ENCODE data around the gene FTCD. TPM values are rescaled to one million over a fixed set of nuclear protein-coding genes. Genes with fewer than 3 reads are reported as not detected.

The FTCD gene
- total and polyA plus RNA-seq, 9 of the 15 experiments (the other 6 are each of a cell fraction or from before 2014, with no cell fraction given), result 0.11 to 1.6 (median 0.67) TPM; not detected in 5

DNA sequence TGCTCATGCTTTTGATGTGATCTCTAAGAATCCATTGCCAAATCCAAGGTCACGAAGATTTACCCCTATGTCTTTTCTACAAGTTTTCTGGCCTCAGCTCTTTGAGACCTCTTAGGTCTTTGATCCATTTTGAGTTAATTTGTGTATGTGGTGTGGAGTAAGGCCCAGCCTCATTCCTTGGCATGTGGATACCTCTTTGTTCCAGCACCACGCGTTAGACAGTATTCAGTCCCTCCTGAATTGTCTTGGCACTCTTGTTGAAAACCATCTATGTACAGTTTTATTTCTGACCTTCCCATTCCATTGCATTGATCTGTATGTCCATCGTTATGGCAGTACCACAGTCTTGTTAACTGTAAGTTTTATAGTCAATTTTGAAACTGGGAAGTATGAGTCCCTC lies 8.0 kb upstream of the FTCD start:
- intact Hi-C loops (cut with micrococcal nuclease), result no loop called here
- no peaks in the 10 kb centered on the region; the same call in 1 of the 2 replicates for H4K20me1 ChIP-seq (replicated peaks; ENCODE audit: control insufficient read depth, insufficient read depth, low read length)
- peaks cover 0 to 21% of the 10 kb centered on the region in 2 experiments; a peak in 1 of 5 replicates for H3K4me1 ChIP-seq (replicated peaks in 1 of 2; ENCODE audit: control insufficient read depth in 2 of 2, insufficient read depth in 2 of 2, low read length in 2 of 2)
- peak; percentile 29 for FAIRE-seq
- H3K79me2 ChIP-seq (ENCODE audit: control insufficient read depth, insufficient read depth, low read length), result peaks cover 13% of the 10 kb centered on the region; the same call in 1 of the 3 replicates
- DNase-seq (ENCODE audit: extremely low read depth in 1 of 4, low spot score in 3 of 4), result no peak
- peaks cover 58% of the 10 kb centered on the region; the same call in 2 of the 3 replicates for H3K36me3 ChIP-seq (ENCODE audit: control insufficient read depth, insufficient read depth, low read length)
- H3K27me3 ChIP-seq (ENCODE audit: control insufficient read depth in 2 of 2, insufficient read depth in 2 of 2, low read length in 2 of 2), result no peaks in the 10 kb centered on the region
- H3K9me1 ChIP-seq (ENCODE audit: control insufficient read depth, insufficient read depth, low read length), result no peaks in the 10 kb centered on the region
- CTCF ChIA-PET (ENCODE audit: low intra/inter-chr PET ratio), result no interaction called here
- H3K9ac ChIP-seq (ENCODE audit: insufficient read depth in 1 of 2, low read depth in 2 of 2, low read length in 2 of 2), result no peak overlapping the region
- no peak overlapping the region for H2AFZ ChIP-seq (ENCODE audit: low read depth, low read length)
- TF ChIP-seq KAT2B (IDR thresholded peaks at IDR 0.05; ENCODE audit: low read depth, low read length), result no peak
- TF ChIP-seq, protein P1, sequence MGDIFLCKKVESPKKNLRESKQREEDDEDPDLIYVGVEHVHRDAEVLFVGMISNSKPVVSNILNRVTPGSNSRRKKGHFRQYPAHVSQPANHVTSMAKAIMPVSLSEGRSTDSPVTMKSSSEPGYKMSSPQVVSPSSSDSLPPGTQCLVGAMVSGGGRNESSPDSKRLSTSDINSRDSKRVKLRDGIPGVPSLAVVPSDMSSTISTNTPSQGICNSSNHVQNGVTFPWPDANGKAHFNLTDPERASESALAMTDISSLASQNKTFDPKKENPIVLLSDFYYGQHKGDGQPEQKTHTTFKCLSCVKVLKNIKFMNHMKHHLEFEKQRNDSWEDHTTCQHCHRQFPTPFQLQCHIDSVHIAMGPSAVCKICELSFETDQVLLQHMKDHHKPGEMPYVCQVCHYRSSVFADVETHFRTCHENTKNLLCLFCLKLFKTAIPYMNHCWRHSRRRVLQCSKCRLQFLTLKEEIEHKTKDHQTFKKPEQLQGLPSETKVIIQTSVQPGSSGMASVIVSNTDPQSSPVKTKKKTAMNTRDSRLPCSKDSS (IDR thresholded peaks at IDR 0.05; ENCODE audit: low read depth, partially characterized antibody), result no peak
- TF ChIP-seq RBFOX2 (IDR thresholded peaks at IDR 0.05; ENCODE audit: low read depth, low read length), result no peak
- no peak for TF ChIP-seq SP1 (CRISPR knock-in tag; IDR thresholded peaks at IDR 0.05)
- no peak for TF ChIP-seq TARDBP (IDR thresholded peaks at IDR 0.05)
- TF ChIP-seq ZNF780A (CRISPR knock-in tag; IDR thresholded peaks at IDR 0.05), result no peak
- TF ChIP-seq, protein P2, sequence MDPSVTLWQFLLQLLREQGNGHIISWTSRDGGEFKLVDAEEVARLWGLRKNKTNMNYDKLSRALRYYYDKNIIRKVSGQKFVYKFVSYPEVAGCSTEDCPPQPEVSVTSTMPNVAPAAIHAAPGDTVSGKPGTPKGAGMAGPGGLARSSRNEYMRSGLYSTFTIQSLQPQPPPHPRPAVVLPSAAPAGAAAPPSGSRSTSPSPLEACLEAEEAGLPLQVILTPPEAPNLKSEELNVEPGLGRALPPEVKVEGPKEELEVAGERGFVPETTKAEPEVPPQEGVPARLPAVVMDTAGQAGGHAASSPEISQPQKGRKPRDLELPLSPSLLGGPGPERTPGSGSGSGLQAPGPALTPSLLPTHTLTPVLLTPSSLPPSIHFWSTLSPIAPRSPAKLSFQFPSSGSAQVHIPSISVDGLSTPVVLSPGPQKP (CRISPR knock-in tag; IDR thresholded peaks at IDR 0.05), result no peak
- TF ChIP-seq KDM1A (IDR thresholded peaks at IDR 0.05), result no peak
- no peak for TF ChIP-seq CBFA2T3 (IDR thresholded peaks at IDR 0.05)
- no peak for TF ChIP-seq PHB (CRISPR knock-in tag; IDR thresholded peaks at IDR 0.05)
- no peak for TF ChIP-seq RBM14 (IDR thresholded peaks at IDR 0.05; ENCODE audit: borderline replicate concordance, insufficient read depth, low read depth, low read length)
- no peak for TF ChIP-seq HEY1 (CRISPR knock-in tag; IDR thresholded peaks at IDR 0.05; ENCODE audit: borderline replicate concordance)
- TF ChIP-seq, protein P3, sequence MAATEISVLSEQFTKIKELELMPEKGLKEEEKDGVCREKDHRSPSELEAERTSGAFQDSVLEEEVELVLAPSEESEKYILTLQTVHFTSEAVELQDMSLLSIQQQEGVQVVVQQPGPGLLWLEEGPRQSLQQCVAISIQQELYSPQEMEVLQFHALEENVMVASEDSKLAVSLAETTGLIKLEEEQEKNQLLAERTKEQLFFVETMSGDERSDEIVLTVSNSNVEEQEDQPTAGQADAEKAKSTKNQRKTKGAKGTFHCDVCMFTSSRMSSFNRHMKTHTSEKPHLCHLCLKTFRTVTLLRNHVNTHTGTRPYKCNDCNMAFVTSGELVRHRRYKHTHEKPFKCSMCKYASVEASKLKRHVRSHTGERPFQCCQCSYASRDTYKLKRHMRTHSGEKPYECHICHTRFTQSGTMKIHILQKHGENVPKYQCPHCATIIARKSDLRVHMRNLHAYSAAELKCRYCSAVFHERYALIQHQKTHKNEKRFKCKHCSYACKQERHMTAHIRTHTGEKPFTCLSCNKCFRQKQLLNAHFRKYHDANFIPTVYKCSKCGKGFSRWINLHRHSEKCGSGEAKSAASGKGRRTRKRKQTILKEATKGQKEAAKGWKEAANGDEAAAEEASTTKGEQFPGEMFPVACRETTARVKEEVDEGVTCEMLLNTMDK (IDR thresholded peaks at IDR 0.05; ENCODE audit: borderline replicate concordance, insufficient read depth, low read depth, low read length, poor library complexity, severe bottlenecking), result no peak
- ATAC-seq, result no peak
- no peak overlapping the region for H3K27ac ChIP-seq (ENCODE audit: extremely low read depth, low read depth, low read length)
- 92% methylated on average over 4 of the region's 4 CpGs for WGBS (ENCODE audit: insufficient coverage, low coverage, missing lambda C conversion rate)
- in situ Hi-C loops (cut with MboI), result no loop called here
- BruUV-seq (replicated peaks), result no TSS peak
- no peak overlapping the region for H3K4me2 ChIP-seq (ENCODE audit: insufficient read depth, low read length)
- peaks cover 15% of the 10 kb centered on the region for H3K9me3 ChIP-seq (replicated peaks; ENCODE audit: control insufficient read depth, insufficient read depth, low read depth, low read length)
- no peak overlapping the region for H3K4me3 ChIP-seq
- POLR2A ChIA-PET, result no interaction called here
